ENCODE measurements around the gene SH2D7. TPM values are rescaled to one million over a fixed set of nuclear protein-coding genes. Genes with fewer than 3 reads are reported as not detected.

Gene SH2D7
- total and polyA plus RNA-seq, 7 experiments from 2014 or later = not detected

- intact Hi-C loops (cut with micrococcal nuclease) = no loop called here
- DNase-seq = no peak
- H3K27me3 Mint-ChIP-seq = no peaks in the 10 kb centered on the region
- H3K9me3 Mint-ChIP-seq = no peaks in the 10 kb centered on the region
- peaks cover 0 to 32% (median 13%) of the 10 kb centered on the region in 5 donors for H3K36me3 Mint-ChIP-seq
- ATAC-seq = no peak
- peaks cover 74 to 99% (median 89%) of the 10 kb centered on the region in 7 donors for H3K4me1 Mint-ChIP-seq
- POLR2A ChIA-PET = interaction anchor here (0.7 to 18.1 kb wide), 7 partner anchors 10 to 69 kb away, joined by 3 to 292 read pairs (median 9); partner anchors contain the start of gene TBC1D2B
- H3K36me3 ChIP-seq (ENCODE audit: control insufficient read depth in 2 of 3, insufficient read depth in 3 of 3, low read length in 3 of 3) = peaks cover 0 to 12% (median 0%) of the 10 kb centered on the region in 3 experiments
- H3K27ac ChIP-seq (ENCODE audit: low read depth, low read length) = peak overlapping the region; percentile 70
- peak overlapping the region; percentile 75 to 95 (median 91) for H3K27ac Mint-ChIP-seq
- H3K9me3 ChIP-seq (ENCODE audit: control insufficient read depth in 2 of 3, low read length in 3 of 3) = no peaks in the 10 kb centered on the region
- H3K4me3 Mint-ChIP-seq = peak overlapping the region in 7 of 10 donors; percentile 26 to 79 (median 58)
- CTCF ChIA-PET = interaction anchor here (1.0 kb wide), 1 partner anchor 20 kb away, joined by 6 read pairs; no protein-coding TSS in a partner anchor
- peaks cover 77 to 100% of the 10 kb centered on the region in 2 donors for H3K4me1 ChIP-seq (ENCODE audit: control insufficient read depth in 2 of 2, insufficient read depth in 2 of 2, low read length in 2 of 2)
- H3K27me3 ChIP-seq (ENCODE audit: control insufficient read depth in 2 of 2, insufficient read depth in 2 of 2, low read length in 2 of 2) = no peaks in the 10 kb centered on the region
- no peak overlapping the region for H3K4me3 ChIP-seq (ENCODE audit: low read length)
Measured at GRCh38 chr15:78048628-78048920, 43.8 kb upstream of the SH2D7 start.

- ChIA-PET CTCF (interaction anchor here (1.0 to 3.3 kb wide), 9 partner anchors 9 to 83 kb away, joined by 3 to 16 read pairs (median 6); no protein-coding TSS in a partner anchor), POLR2A (interaction anchor here (0.6 to 18.1 kb wide), 8 partner anchors 8 to 58 kb away, joined by 3 to 292 read pairs (median 9); partner anchors contain the start of gene TBC1D2B)
- Histone ChIP-seq H3K4me3 (ENCODE audit: low read length) (peak overlapping the region; percentile 31), H3K9me3 (ENCODE audit: control insufficient read depth in 2 of 3, low read length in 3 of 3) (no peaks in the 10 kb centered on the region), H3K27ac (ENCODE audit: low read depth, low read length) (peak overlapping the region; percentile 70), H3K27me3 (ENCODE audit: control insufficient read depth in 2 of 2, insufficient read depth in 2 of 2, low read length in 2 of 2) (no peaks in the 10 kb centered on the region), H3K4me1 (ENCODE audit: control insufficient read depth in 2 of 2, insufficient read depth in 2 of 2, low read length in 2 of 2) (peaks cover 75 to 100% of the 10 kb centered on the region in 2 donors), H3K36me3 (ENCODE audit: control insufficient read depth in 2 of 3, insufficient read depth in 3 of 3, low read length in 3 of 3) (peaks cover 0 to 8% (median 0%) of the 10 kb centered on the region in 3 experiments)
- Mint-ChIP-seq H3K27ac (peak overlapping the region; percentile 82 to 98 (median 92)), H3K4me1 (peaks cover 70 to 100% (median 94%) of the 10 kb centered on the region in 7 donors), H3K4me3 (peak overlapping the region; percentile 59 to 84 (median 67)), H3K27me3 (no peaks in the 10 kb centered on the region), H3K9me3 (no peaks in the 10 kb centered on the region), H3K36me3 (peaks cover 0 to 29% (median 11%) of the 10 kb centered on the region in 5 donors)
- ATAC-seq = peak; percentile 61
- DNase-seq = peak in 4 of 9 donors; percentile 34 to 63 (median 41)
- intact Hi-C loops (cut with micrococcal nuclease) = loop anchor here (1.0 to 2.0 kb wide), 3 partner anchors 15 to 18 kb away; no protein-coding TSS in a partner anchor
Measured at GRCh38 chr15:78049691-78050440, 42.5 kb upstream of the SH2D7 start.

- peak; percentile 60 for ATAC-seq
- peaks cover 81 to 100% of the 10 kb centered on the region in 2 donors for H3K4me1 ChIP-seq (ENCODE audit: control insufficient read depth in 2 of 2, insufficient read depth in 2 of 2, low read length in 2 of 2)
- Mint-ChIP-seq H3K4me1 (peaks cover 72 to 100% (median 95%) of the 10 kb centered on the region in 7 donors), H3K27ac (peak overlapping the region; percentile 82 to 98 (median 92)), H3K9me3 (no peaks in the 10 kb centered on the region), H3K4me3 (peak overlapping the region; percentile 23 to 84 (median 66)), H3K27me3 (no peaks in the 10 kb centered on the region), H3K36me3 (peaks cover 0 to 27% (median 8%) of the 10 kb centered on the region in 5 donors)
- ChIA-PET CTCF (interaction anchor here (1.1 to 3.3 kb wide), 8 partner anchors 9 to 84 kb away, joined by 3 to 16 read pairs (median 6); no protein-coding TSS in a partner anchor), POLR2A (interaction anchor here (0.6 to 18.1 kb wide), 8 partner anchors 8 to 387 kb away, joined by 3 to 292 read pairs (median 9); partner anchors contain the start of gene TBC1D2B)
- peaks cover 0 to 8% (median 0%) of the 10 kb centered on the region in 3 experiments for H3K36me3 ChIP-seq (ENCODE audit: control insufficient read depth in 2 of 3, insufficient read depth in 3 of 3, low read length in 3 of 3)
- H3K4me3 ChIP-seq (ENCODE audit: low read length) = no peak overlapping the region
- intact Hi-C loops (cut with micrococcal nuclease) = loop anchor here (1.0 to 2.0 kb wide), 3 partner anchors 16 to 18 kb away; no protein-coding TSS in a partner anchor
- H3K27ac ChIP-seq (ENCODE audit: low read depth, low read length) = peak overlapping the region; percentile 70
- H3K27me3 ChIP-seq (ENCODE audit: control insufficient read depth in 2 of 2, insufficient read depth in 2 of 2, low read length in 2 of 2) = no peaks in the 10 kb centered on the region
- H3K9me3 ChIP-seq (ENCODE audit: control insufficient read depth in 2 of 3, low read length in 3 of 3) = no peaks in the 10 kb centered on the region
- DNase-seq = no peak
Measured at GRCh38 chr15:78050441-78050809, 41.9 kb upstream of the SH2D7 start.

GRCh38 chr15:78050826-78051225 lies 41.5 kb upstream of the SH2D7 start:
- H3K27ac Mint-ChIP-seq = peak overlapping the region; percentile 82 to 98 (median 92)
- Histone ChIP-seq H3K4me3 (ENCODE audit: low read length) (no peak overlapping the region), H3K27me3 (ENCODE audit: control insufficient read depth in 2 of 2, insufficient read depth in 2 of 2, low read length in 2 of 2) (no peaks in the 10 kb centered on the region), H3K9me3 (ENCODE audit: control insufficient read depth in 2 of 3, low read length in 3 of 3) (no peaks in the 10 kb centered on the region), H3K27ac (ENCODE audit: low read depth, low read length) (peak overlapping the region; percentile 70), H3K4me1 (ENCODE audit: control insufficient read depth in 2 of 2, insufficient read depth in 2 of 2, low read length in 2 of 2) (peaks cover 85 to 100% of the 10 kb centered on the region in 2 donors), H3K36me3 (ENCODE audit: control insufficient read depth in 2 of 3, insufficient read depth in 3 of 3, low read length in 3 of 3) (peaks cover 0 to 8% (median 0%) of the 10 kb centered on the region in 3 experiments)
- H3K36me3 Mint-ChIP-seq = peaks cover 0 to 27% (median 8%) of the 10 kb centered on the region in 5 donors
- H3K4me3 Mint-ChIP-seq = peak overlapping the region in 9 of 10 donors; percentile 19 to 84 (median 64)
- ATAC-seq = no peak
- peaks cover 76 to 100% (median 97%) of the 10 kb centered on the region in 7 donors for H3K4me1 Mint-ChIP-seq
- ChIA-PET CTCF (interaction anchor here (1.2 to 3.3 kb wide), 7 partner anchors 9 to 84 kb away, joined by 3 to 16 read pairs (median 7); no protein-coding TSS in a partner anchor), POLR2A (interaction anchor here (1.1 to 18.1 kb wide), 8 partner anchors 8 to 386 kb away, joined by 3 to 292 read pairs (median 13); partner anchors contain the start of gene TBC1D2B)
- no peak for DNase-seq
- intact Hi-C loops (cut with micrococcal nuclease) = loop anchor here (1.0 to 2.0 kb wide), 5 partner anchors 12 to 26 kb away; partner anchors contain the start of gene TBC1D2B (in 1 of the 2)
- no peaks in the 10 kb centered on the region for H3K9me3 Mint-ChIP-seq
- no peaks in the 10 kb centered on the region for H3K27me3 Mint-ChIP-seq

- peaks cover 86 to 100% of the 10 kb centered on the region in 2 donors for H3K4me1 ChIP-seq (ENCODE audit: control insufficient read depth in 2 of 2, insufficient read depth in 2 of 2, low read length in 2 of 2)
- H3K27ac ChIP-seq (ENCODE audit: low read depth, low read length) = peak overlapping the region; percentile 70
- Mint-ChIP-seq H3K9me3 (no peaks in the 10 kb centered on the region), H3K27me3 (no peaks in the 10 kb centered on the region), H3K36me3 (peaks cover 0 to 30% (median 7%) of the 10 kb centered on the region in 5 donors), H3K4me3 (peak overlapping the region; percentile 39 to 78 (median 66)), H3K4me1 (peaks cover 78 to 100% (median 98%) of the 10 kb centered on the region in 7 donors), H3K27ac (peak overlapping the region; percentile 82 to 93 (median 91))
- POLR2A ChIA-PET = interaction anchor here (1.9 to 18.1 kb wide), 6 partner anchors 10 to 386 kb away, joined by 6 to 292 read pairs (median 13); partner anchors contain the start of gene TBC1D2B
- DNase-seq = peak in 2 of 9 donors; percentile 40 to 46
- peak; percentile 18 for ATAC-seq
- peak overlapping the region; percentile 14 for H3K4me3 ChIP-seq (ENCODE audit: low read length)
- H3K9me3 ChIP-seq (ENCODE audit: control insufficient read depth in 2 of 3, low read length in 3 of 3) = no peaks in the 10 kb centered on the region
- CTCF ChIA-PET = interaction anchor here (0.7 to 3.3 kb wide), 5 partner anchors 9 to 56 kb away, joined by 4 to 16 read pairs (median 7); no protein-coding TSS in a partner anchor
- no peaks in the 10 kb centered on the region for H3K27me3 ChIP-seq (ENCODE audit: control insufficient read depth in 2 of 2, insufficient read depth in 2 of 2, low read length in 2 of 2)
- peaks cover 0 to 8% (median 0%) of the 10 kb centered on the region in 3 experiments for H3K36me3 ChIP-seq (ENCODE audit: control insufficient read depth in 2 of 3, insufficient read depth in 3 of 3, low read length in 3 of 3)
- intact Hi-C loops (cut with micrococcal nuclease) = loop anchor here (1.0 to 2.0 kb wide), 3 partner anchors 12 to 26 kb away; partner anchors contain the start of gene TBC1D2B (in 1 of the 2)
Measured at GRCh38 chr15:78051596-78051995, 40.8 kb upstream of the SH2D7 start.

GRCh38 chr15:78052001-78052401 lies 40.4 kb upstream of the SH2D7 start:
- CTCF ChIA-PET = interaction anchor here (0.7 to 3.3 kb wide), 3 partner anchors 9 to 17 kb away, joined by 4 to 16 read pairs (median 6); no protein-coding TSS in a partner anchor
- no peaks in the 10 kb centered on the region for H3K27me3 Mint-ChIP-seq

More at GRCh38 chr15:78052001-78052401, 40.4 kb upstream of the SH2D7 start:
- intact Hi-C loops (cut with micrococcal nuclease) = loop anchor here in 1 of 2 donors (1.0 kb wide), 1 partner anchor 16 kb away; no protein-coding TSS in a partner anchor
- Mint-ChIP-seq H3K27ac (peak overlapping the region; percentile 82 to 93 (median 91)), H3K4me3 (peak overlapping the region; percentile 39 to 78 (median 66)), H3K9me3 (no peaks in the 10 kb centered on the region), H3K36me3 (peaks cover 0 to 26% (median 3%) of the 10 kb centered on the region in 5 donors), H3K4me1 (peaks cover 78 to 100% (median 98%) of the 10 kb centered on the region in 7 donors)
- no peak for ATAC-seq
- H3K4me3 ChIP-seq (ENCODE audit: low read length) = peak overlapping the region; percentile 14
- peaks cover 86 to 100% of the 10 kb centered on the region in 2 donors for H3K4me1 ChIP-seq (ENCODE audit: control insufficient read depth in 2 of 2, insufficient read depth in 2 of 2, low read length in 2 of 2)
- POLR2A ChIA-PET = interaction anchor here (0.5 to 18.1 kb wide), 5 partner anchors 10 to 385 kb away, joined by 4 to 292 read pairs (median 14); partner anchors contain the start of gene TBC1D2B
- DNase-seq = no peak
- H3K9me3 ChIP-seq (ENCODE audit: control insufficient read depth in 2 of 3, low read length in 3 of 3) = no peaks in the 10 kb centered on the region
- H3K36me3 ChIP-seq (ENCODE audit: control insufficient read depth in 2 of 3, insufficient read depth in 3 of 3, low read length in 3 of 3) = peaks cover 0 to 8% (median 0%) of the 10 kb centered on the region in 3 experiments
- peak overlapping the region; percentile 70 for H3K27ac ChIP-seq (ENCODE audit: low read depth, low read length)
- H3K27me3 ChIP-seq (ENCODE audit: control insufficient read depth in 2 of 2, insufficient read depth in 2 of 2, low read length in 2 of 2) = no peaks in the 10 kb centered on the region

All from naive thymus-derived CD4-positive, alpha-beta T cell (primary cell).